Measurements from ENCODE around the gene CD22. TPM values are rescaled to one million over a fixed set of nuclear protein-coding genes. Genes with fewer than 3 reads are reported as not detected.

Gene CD22
- polyA plus RNA-seq, 1 donor (not counting 4 experiments of a cell fraction or from before 2014, with no cell fraction given), result 0.26 TPM

GRCh38 chr19:35307931-35308330 lies 21.1 kb upstream of the CD22 start:
- no peaks in the 10 kb centered on the region for H3K36me3 ChIP-seq (ENCODE audit: control insufficient read depth in 2 of 2, extremely low read depth in 1 of 2, insufficient read depth in 2 of 2, low read length in 2 of 2)
- TF ChIP-seq, protein P1, sequence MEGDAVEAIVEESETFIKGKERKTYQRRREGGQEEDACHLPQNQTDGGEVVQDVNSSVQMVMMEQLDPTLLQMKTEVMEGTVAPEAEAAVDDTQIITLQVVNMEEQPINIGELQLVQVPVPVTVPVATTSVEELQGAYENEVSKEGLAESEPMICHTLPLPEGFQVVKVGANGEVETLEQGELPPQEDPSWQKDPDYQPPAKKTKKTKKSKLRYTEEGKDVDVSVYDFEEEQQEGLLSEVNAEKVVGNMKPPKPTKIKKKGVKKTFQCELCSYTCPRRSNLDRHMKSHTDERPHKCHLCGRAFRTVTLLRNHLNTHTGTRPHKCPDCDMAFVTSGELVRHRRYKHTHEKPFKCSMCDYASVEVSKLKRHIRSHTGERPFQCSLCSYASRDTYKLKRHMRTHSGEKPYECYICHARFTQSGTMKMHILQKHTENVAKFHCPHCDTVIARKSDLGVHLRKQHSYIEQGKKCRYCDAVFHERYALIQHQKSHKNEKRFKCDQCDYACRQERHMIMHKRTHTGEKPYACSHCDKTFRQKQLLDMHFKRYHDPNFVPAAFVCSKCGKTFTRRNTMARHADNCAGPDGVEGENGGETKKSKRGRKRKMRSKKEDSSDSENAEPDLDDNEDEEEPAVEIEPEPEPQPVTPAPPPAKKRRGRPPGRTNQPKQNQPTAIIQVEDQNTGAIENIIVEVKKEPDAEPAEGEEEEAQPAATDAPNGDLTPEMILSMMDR (optimal IDR thresholded peaks at IDR 0.05 in 1 of 3, IDR thresholded peaks at IDR 0.05 in 1 of 3, conservative IDR thresholded peaks at IDR 0.05 in 1 of 3; ENCODE audit: extremely low read depth in 1 of 3, insufficient read depth in 2 of 3, low read length in 3 of 3), result no peak
- TF ChIP-seq EZH2 (IDR thresholded peaks at IDR 0.05; ENCODE audit: low read length), result no peak
- H2AFZ ChIP-seq (ENCODE audit: control insufficient read depth, low read length), result no peak overlapping the region
- H3K27me3 ChIP-seq (ENCODE audit: control insufficient read depth, extremely low read depth, insufficient read depth, low read length), result peaks cover 3% of the 10 kb centered on the region
- H3K9me3 ChIP-seq (ENCODE audit: control insufficient read depth, low read depth, low read length), result no peaks in the 10 kb centered on the region
- dilution Hi-C loops (cut with MboI; ENCODE audit: extremely low pct_ligation_motif_present, low sequenced_read_pairs), result no loop called here
- H3K79me2 ChIP-seq (ENCODE audit: control insufficient read depth, insufficient read depth, low read length), result no peaks in the 10 kb centered on the region
- DNase-seq (ENCODE audit: low read depth, low spot score), result no peak
- no peak for FAIRE-seq
- H3K27ac ChIP-seq (ENCODE audit: control insufficient read depth, insufficient read depth, low read length), result no peak overlapping the region
- H3K9me1 ChIP-seq (ENCODE audit: control insufficient read depth, extremely low read depth, insufficient read depth, low read length), result no peaks in the 10 kb centered on the region
- no peak overlapping the region for H3K4me3 ChIP-seq (ENCODE audit: control insufficient read depth in 2 of 3, extremely low read depth in 1 of 3, insufficient read depth in 2 of 3, low read depth in 1 of 3, low read length in 3 of 3)
- H3K4me2 ChIP-seq (ENCODE audit: control insufficient read depth, extremely low read depth, insufficient read depth, low read depth, low read length), result no peak overlapping the region
- no peak overlapping the region for H3K9ac ChIP-seq (ENCODE audit: control insufficient read depth, extremely low read depth, insufficient read depth, low read length)
- H3K4me1 ChIP-seq (ENCODE audit: control insufficient read depth, extremely low read depth, insufficient read depth, low read length), result no peaks in the 10 kb centered on the region
- no peaks in the 10 kb centered on the region for H4K20me1 ChIP-seq (ENCODE audit: control insufficient read depth, extremely low read depth, insufficient read depth, low read length)

GRCh38 chr19:35308910-35309309 lies 20.1 kb upstream of the CD22 start:
- Histone ChIP-seq H4K20me1 (ENCODE audit: control insufficient read depth, extremely low read depth, insufficient read depth, low read length) (no peaks in the 10 kb centered on the region), H3K4me3 (ENCODE audit: control insufficient read depth in 2 of 3, extremely low read depth in 1 of 3, insufficient read depth in 2 of 3, low read depth in 1 of 3, low read length in 3 of 3) (no peak overlapping the region), H3K27me3 (ENCODE audit: control insufficient read depth, extremely low read depth, insufficient read depth, low read length) (peaks cover 3% of the 10 kb centered on the region), H2AFZ (ENCODE audit: control insufficient read depth, low read length) (no peak overlapping the region), H3K4me2 (ENCODE audit: control insufficient read depth, extremely low read depth, insufficient read depth, low read depth, low read length) (no peak overlapping the region), H3K4me1 (ENCODE audit: control insufficient read depth, extremely low read depth, insufficient read depth, low read length) (peaks cover 5% of the 10 kb centered on the region), H3K9ac (ENCODE audit: control insufficient read depth, extremely low read depth, insufficient read depth, low read length) (no peak overlapping the region), H3K36me3 (ENCODE audit: control insufficient read depth in 2 of 2, extremely low read depth in 1 of 2, insufficient read depth in 2 of 2, low read length in 2 of 2) (no peaks in the 10 kb centered on the region), H3K27ac (ENCODE audit: control insufficient read depth, insufficient read depth, low read length) (no peak overlapping the region), H3K9me3 (ENCODE audit: control insufficient read depth, low read depth, low read length) (no peaks in the 10 kb centered on the region), H3K79me2 (ENCODE audit: control insufficient read depth, insufficient read depth, low read length) (no peaks in the 10 kb centered on the region), H3K9me1 (ENCODE audit: control insufficient read depth, extremely low read depth, insufficient read depth, low read length) (no peaks in the 10 kb centered on the region)
- DNase-seq (ENCODE audit: low read depth, low spot score) (no peak), FAIRE-seq (no peak)
- dilution Hi-C loops (cut with MboI; ENCODE audit: extremely low pct_ligation_motif_present, low sequenced_read_pairs), result no loop called here
- no peak for TF ChIP-seq EZH2 (IDR thresholded peaks at IDR 0.05; ENCODE audit: low read length)
- TF ChIP-seq, protein P1 (optimal IDR thresholded peaks at IDR 0.05 in 1 of 3, IDR thresholded peaks at IDR 0.05 in 1 of 3, conservative IDR thresholded peaks at IDR 0.05 in 1 of 3; ENCODE audit: extremely low read depth in 1 of 3, insufficient read depth in 2 of 3, low read length in 3 of 3), result no peak

Measured in keratinocyte (primary cell).